HG02970 (cell line): ENCODE measurements around the gene DRAXIN.

Experiments
- ATAC-seq: cut with Tn5 transposase; IDR thresholded peaks from one replicate; pipeline ENCODE4 v1.9.1; 2021; ENCODE audit warnings: mild to moderate bottlenecking, moderate library complexity, moderate number of reproducible peaks; ENCODE audit not compliant: unreplicated experiment, low FRiP score

The DRAXIN gene

GRCh38 chr1:11654939-11655808 is 36.3 kb upstream of the DRAXIN start:
- no peak for ATAC-seq

- no peak for ATAC-seq
Observed at GRCh38 chr1:11657654-11658053, 33.9 kb upstream of the DRAXIN start.

- no peak for ATAC-seq
Observed at GRCh38 chr1:11658542-11658941, 33.0 kb upstream of the DRAXIN start.

GRCh38 chr1:11659748-11660147 is 31.8 kb upstream of the DRAXIN start:
- no peak for ATAC-seq

GRCh38 chr1:11661103-11661502 is 30.4 kb upstream of the DRAXIN start:
- no peak for ATAC-seq

GRCh38 chr1:11664336-11665065 is 27.0 kb upstream of the DRAXIN start:
- ATAC-seq, result peak; percentile 52

- ATAC-seq, result no peak
Observed at GRCh38 chr1:11668516-11668915, 23.0 kb upstream of the DRAXIN start.

- no peak for ATAC-seq
Observed at GRCh38 chr1:11670747-11671146, 20.8 kb upstream of the DRAXIN start.

- no peak for ATAC-seq
Observed at GRCh38 chr1:11671205-11671543, 20.3 kb upstream of the DRAXIN start.

- no peak for ATAC-seq
Observed at GRCh38 chr1:11671544-11672286, 19.8 kb upstream of the DRAXIN start.

- no peak for ATAC-seq
Observed at GRCh38 chr1:11673089-11673769, 18.3 kb upstream of the DRAXIN start.

- ATAC-seq, result no peak
Observed at GRCh38 chr1:11674488-11674887, 17.0 kb upstream of the DRAXIN start.

GRCh38 chr1:11675325-11675724 is 16.2 kb upstream of the DRAXIN start:
- ATAC-seq, result no peak

GRCh38 chr1:11676386-11677103 is 15.0 kb upstream of the DRAXIN start:
- no peak for ATAC-seq

GRCh38 chr1:11678442-11678841 is 13.1 kb upstream of the DRAXIN start:
- ATAC-seq, result no peak

GRCh38 chr1:11680270-11681070 is 11.0 kb upstream of the DRAXIN start:
- ATAC-seq, result no peak

GRCh38 chr1:11681071-11681771 is 10.3 kb upstream of the DRAXIN start, which contains the start of gene MAD2L2:
Gene MAD2L2 (minus strand): TSS chr1:11681148. CDS start chr1:11680601, 547 bp downstream.
- peak; percentile 89 for ATAC-seq

GRCh38 chr1:11682287-11682771 is 9.2 kb upstream of the DRAXIN start:
- ATAC-seq, result no peak
